Stomach smooth muscle (tissue), 2 donors: ENCODE results near the gene RNU6-1.

Experiments
- H3K27ac ChIP-seq: one replicate; pipeline ENCODE4 v1.7.0; 2013; ENCODE audit warnings: mild to moderate bottlenecking, low read length, inconsistent platforms
- H3K27me3 ChIP-seq, 2 donors: one replicate each; pipeline ENCODE4 v1.7.0; 2013; ENCODE audit warnings: low read length in 2 of 2; ENCODE audit not compliant: insufficient read depth in 2 of 2, control insufficient read depth in 1 of 2
- H3K36me3 ChIP-seq, 2 donors: one replicate each; pipeline ENCODE4 v1.7.0; 2013; ENCODE audit warnings: low read length in 2 of 2; ENCODE audit not compliant: control insufficient read depth in 2 of 2, insufficient read depth in 2 of 2
- H3K4me1 ChIP-seq: one replicate; pipeline ENCODE4 v1.7.0; 2013; ENCODE audit warnings: low read length; ENCODE audit not compliant: control insufficient read depth, insufficient read depth
- H3K4me3 ChIP-seq, 2 donors: one replicate each; pipeline ENCODE4 v1.7.0; 2013; ENCODE audit warnings: low read length in 2 of 2
- H3K9ac ChIP-seq, 2 donors: one replicate each; pipeline ENCODE4 v1.7.0; 2013; ENCODE audit warnings: low read length in 2 of 2, mild to moderate bottlenecking in 1 of 2
- H3K9me3 ChIP-seq, 2 donors: one replicate each; pipeline ENCODE4 v1.7.0; 2013; ENCODE audit warnings: low read length in 2 of 2; ENCODE audit not compliant: control insufficient read depth in 2 of 2
- donor health status: healthy.
- donor health status: Pancreatic carcinoma.

RNU6-1 gene

GRCh38 chr15:67806536-67806935 is 33.3 kb downstream of the RNU6-1 start:
- Histone ChIP-seq H3K27ac (no peak overlapping the region), H3K27me3 (peaks cover 0 to 3% of the 10 kb centered on the region in 2 donors), H3K36me3 (peaks cover 3 to 11% of the 10 kb centered on the region in 2 donors), H3K4me3 (no peak overlapping the region), H3K9me3 (no peaks in the 10 kb centered on the region), H3K9ac (no peak overlapping the region), H3K4me1 (no peaks in the 10 kb centered on the region)

- Histone ChIP-seq H3K27ac (no peak overlapping the region), H3K27me3 (peaks cover under 1 to 2% of the 10 kb centered on the region in 2 donors), H3K9ac (no peak overlapping the region), H3K4me3 (no peak overlapping the region), H3K9me3 (no peaks in the 10 kb centered on the region), H3K4me1 (no peaks in the 10 kb centered on the region), H3K36me3 (peaks cover 3 to 11% of the 10 kb centered on the region in 2 donors)
These were observed 34.0 kb downstream of the RNU6-1 start for GRCh38 chr15:67805666-67806516.

GRCh38 chr15:67805008-67805665 is 34.7 kb downstream of the RNU6-1 start:
- H3K9me3 ChIP-seq, result no peaks in the 10 kb centered on the region
- H3K4me3 ChIP-seq, result no peak overlapping the region
- peaks cover 0 to 2% of the 10 kb centered on the region in 2 donors for H3K27me3 ChIP-seq
- no peak overlapping the region for H3K27ac ChIP-seq
- no peak overlapping the region for H3K9ac ChIP-seq
- no peaks in the 10 kb centered on the region for H3K4me1 ChIP-seq
- H3K36me3 ChIP-seq, result peaks cover 3 to 11% of the 10 kb centered on the region in 2 donors

- H3K9me3 ChIP-seq, result no peaks in the 10 kb centered on the region
- no peak overlapping the region for H3K4me3 ChIP-seq
- no peaks in the 10 kb centered on the region for H3K4me1 ChIP-seq
- no peak overlapping the region for H3K27ac ChIP-seq
- H3K36me3 ChIP-seq, result peaks cover 3 to 11% of the 10 kb centered on the region in 2 donors
- H3K9ac ChIP-seq, result no peak overlapping the region
- peaks cover 0 to 2% of the 10 kb centered on the region in 2 donors for H3K27me3 ChIP-seq
These were observed 35.6 kb downstream of the RNU6-1 start for GRCh38 chr15:67803996-67804843.

GRCh38 chr15:67803299-67803698 is 36.5 kb downstream of the RNU6-1 start:
- Histone ChIP-seq H3K27ac (no peak overlapping the region), H3K36me3 (peaks cover 3 to 11% of the 10 kb centered on the region in 2 donors), H3K4me3 (no peak overlapping the region), H3K9me3 (no peaks in the 10 kb centered on the region), H3K9ac (no peak overlapping the region), H3K4me1 (no peaks in the 10 kb centered on the region), H3K27me3 (peaks cover 0 to 2% of the 10 kb centered on the region in 2 donors)

- H3K9ac ChIP-seq, result no peak overlapping the region
- no peak overlapping the region for H3K4me3 ChIP-seq
- no peaks in the 10 kb centered on the region for H3K9me3 ChIP-seq
- peaks cover 0 to 2% of the 10 kb centered on the region in 2 donors for H3K27me3 ChIP-seq
- H3K4me1 ChIP-seq, result no peaks in the 10 kb centered on the region
- H3K27ac ChIP-seq, result no peak overlapping the region
- H3K36me3 ChIP-seq, result peaks cover 3 to 15% of the 10 kb centered on the region in 2 donors
These were observed 37.6 kb downstream of the RNU6-1 start for GRCh38 chr15:67801926-67802914.

GRCh38 chr15:67801142-67801541 is 38.7 kb downstream of the RNU6-1 start:
- H3K9me3 ChIP-seq, result no peaks in the 10 kb centered on the region
- no peak overlapping the region for H3K27ac ChIP-seq
- no peaks in the 10 kb centered on the region for H3K4me1 ChIP-seq
- H3K36me3 ChIP-seq, result peaks cover 3 to 12% of the 10 kb centered on the region in 2 donors
- H3K9ac ChIP-seq, result no peak overlapping the region
- no peak overlapping the region for H3K4me3 ChIP-seq
- H3K27me3 ChIP-seq, result peaks cover 0 to 2% of the 10 kb centered on the region in 2 donors

- Histone ChIP-seq H3K27ac (no peak overlapping the region), H3K4me1 (no peaks in the 10 kb centered on the region), H3K4me3 (no peak overlapping the region), H3K9ac (no peak overlapping the region), H3K9me3 (no peaks in the 10 kb centered on the region), H3K27me3 (peaks cover 0 to 2% of the 10 kb centered on the region in 2 donors), H3K36me3 (peaks cover 3 to 12% of the 10 kb centered on the region in 2 donors)
These were observed 40.0 kb downstream of the RNU6-1 start for GRCh38 chr15:67799801-67800205.

GRCh38 chr15:67796196-67797127 is 43.4 kb downstream of the RNU6-1 start:
- Histone ChIP-seq H3K4me1 (no peaks in the 10 kb centered on the region), H3K9me3 (no peaks in the 10 kb centered on the region), H3K9ac (no peak overlapping the region), H3K4me3 (no peak overlapping the region), H3K27ac (no peak overlapping the region), H3K27me3 (peaks cover 0 to 2% of the 10 kb centered on the region in 2 donors), H3K36me3 (peaks cover 0 to 8% of the 10 kb centered on the region in 2 donors)
